GM19240 (cell line): ENCODE measurements around the gene VSTM2L.
"Not testable (repeated sequence)": the region's sequence is repeated elsewhere in the genome, so short reads cannot be mapped to it uniquely, and the experiment has no call there.

Experiments used
- DNase-seq: peaks from one replicate; pipeline ENCODE4 v3.0.0; 2011; ENCODE audit warnings: low spot score; ENCODE audit not compliant: insufficient read length

The VSTM2L gene

GRCh38 chr20:37902504-37903313 is at the start of gene VSTM2L:
TSS of gene VSTM2L (plus strand) at chr20:37903127. CDS start at chr20:37903351, 224 bp downstream.
- no peak for DNase-seq

- peak; percentile 58 for DNase-seq
Measured at GRCh38 chr20:37853823-37854375, 49.0 kb upstream of the VSTM2L start.

- not testable (repeated sequence) for DNase-seq
Measured at GRCh38 chr20:37856034-37856433, 46.9 kb upstream of the VSTM2L start.

DNA sequence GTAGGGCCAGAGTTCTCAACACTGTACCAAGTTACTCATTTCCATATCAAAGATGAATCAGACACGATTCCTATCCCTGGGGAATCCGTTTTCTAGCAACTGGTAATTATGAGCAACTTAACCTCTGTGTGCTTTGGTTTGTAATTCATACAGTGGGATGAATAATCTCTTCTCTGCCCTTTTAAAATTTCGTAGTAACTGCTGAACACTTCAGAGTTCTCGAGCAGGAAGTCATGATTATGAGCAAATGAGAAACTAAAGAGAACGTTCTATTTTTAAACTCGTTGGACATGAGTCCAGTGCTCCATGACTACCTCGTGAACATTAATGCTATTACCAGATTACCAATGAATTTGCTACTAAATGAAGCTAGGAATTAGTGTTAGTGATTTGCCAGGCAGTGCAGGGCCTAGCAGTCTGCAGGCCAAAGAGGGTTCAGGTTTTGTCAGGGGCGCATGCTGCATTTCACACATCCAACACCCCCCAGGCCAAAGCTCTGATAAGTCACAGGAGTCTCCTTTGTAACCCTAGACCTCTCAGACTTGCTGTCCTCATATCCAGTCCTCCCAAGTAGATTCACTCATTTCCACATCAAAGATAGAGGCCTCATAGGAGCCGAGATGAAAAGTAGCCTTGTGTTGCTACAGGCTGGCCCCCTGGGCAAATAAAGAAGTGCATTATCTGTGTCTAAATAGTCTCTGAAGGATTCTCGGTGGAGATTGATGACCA is 45.8 kb upstream of the VSTM2L start:
- DNase-seq, result no peak

GRCh38 chr20:37859406-37860171 is 43.3 kb upstream of the VSTM2L start:
- DNase-seq, result no peak

GRCh38 chr20:37863289-37863688 is 39.6 kb upstream of the VSTM2L start:
- DNase-seq, result no peak

GRCh38 chr20:37864298-37864697 is 38.6 kb upstream of the VSTM2L start:
- no peak for DNase-seq

DNA sequence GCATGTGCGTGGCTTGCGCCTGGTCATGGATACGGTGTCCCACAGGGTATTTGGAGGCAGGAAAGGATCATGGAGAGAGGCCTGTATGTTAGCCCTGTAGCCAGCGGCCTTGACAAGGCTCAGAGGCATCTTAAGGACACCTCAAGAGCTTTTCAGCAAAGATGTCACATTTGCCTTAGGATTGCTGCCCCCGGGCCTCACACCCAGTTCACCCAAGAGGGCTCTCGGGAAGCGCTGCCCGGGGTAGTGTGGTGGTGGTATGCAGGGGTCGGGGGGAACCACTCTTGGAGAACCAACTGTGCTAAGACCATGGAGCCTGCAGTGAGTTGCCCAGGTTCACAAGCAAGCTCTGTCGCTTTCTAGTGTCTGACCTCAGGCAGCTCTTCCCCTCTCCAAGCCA is 36.9 kb upstream of the VSTM2L start:
- no peak for DNase-seq

- no peak for DNase-seq
Measured at GRCh38 chr20:37867289-37868195, 35.4 kb upstream of the VSTM2L start.

GRCh38 chr20:37868851-37869333 is 34.0 kb upstream of the VSTM2L start:
- no peak for DNase-seq

GRCh38 chr20:37869334-37869861 is 33.5 kb upstream of the VSTM2L start:
- DNase-seq, result no peak

GRCh38 chr20:37870294-37870693 is 32.6 kb upstream of the VSTM2L start:
- no peak for DNase-seq

GRCh38 chr20:37871751-37872150 is 31.2 kb upstream of the VSTM2L start:
- DNase-seq, result no peak

DNA sequence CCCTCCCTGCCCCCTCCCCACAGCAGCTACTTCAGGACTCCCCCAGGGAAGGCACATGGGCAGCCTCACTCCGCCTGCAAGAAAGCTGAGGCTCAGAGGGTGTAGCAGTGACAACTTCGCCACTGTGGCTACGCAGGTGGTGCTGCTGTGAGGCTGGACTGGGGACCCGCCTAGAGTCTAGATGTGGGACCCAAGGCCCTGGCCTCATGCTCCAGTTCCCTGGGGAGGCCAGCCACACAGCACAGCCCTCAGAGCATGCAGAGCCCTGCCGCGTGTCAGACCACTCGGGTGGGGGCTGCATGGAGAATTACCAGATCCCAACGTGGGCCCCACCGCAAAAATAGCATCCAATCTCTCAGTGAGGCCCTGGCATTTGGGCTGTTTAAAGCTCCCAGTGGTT is 30.8 kb upstream of the VSTM2L start:
- no peak for DNase-seq

GRCh38 chr20:37873884-37874283 is 29.0 kb upstream of the VSTM2L start:
- no peak for DNase-seq

DNA sequence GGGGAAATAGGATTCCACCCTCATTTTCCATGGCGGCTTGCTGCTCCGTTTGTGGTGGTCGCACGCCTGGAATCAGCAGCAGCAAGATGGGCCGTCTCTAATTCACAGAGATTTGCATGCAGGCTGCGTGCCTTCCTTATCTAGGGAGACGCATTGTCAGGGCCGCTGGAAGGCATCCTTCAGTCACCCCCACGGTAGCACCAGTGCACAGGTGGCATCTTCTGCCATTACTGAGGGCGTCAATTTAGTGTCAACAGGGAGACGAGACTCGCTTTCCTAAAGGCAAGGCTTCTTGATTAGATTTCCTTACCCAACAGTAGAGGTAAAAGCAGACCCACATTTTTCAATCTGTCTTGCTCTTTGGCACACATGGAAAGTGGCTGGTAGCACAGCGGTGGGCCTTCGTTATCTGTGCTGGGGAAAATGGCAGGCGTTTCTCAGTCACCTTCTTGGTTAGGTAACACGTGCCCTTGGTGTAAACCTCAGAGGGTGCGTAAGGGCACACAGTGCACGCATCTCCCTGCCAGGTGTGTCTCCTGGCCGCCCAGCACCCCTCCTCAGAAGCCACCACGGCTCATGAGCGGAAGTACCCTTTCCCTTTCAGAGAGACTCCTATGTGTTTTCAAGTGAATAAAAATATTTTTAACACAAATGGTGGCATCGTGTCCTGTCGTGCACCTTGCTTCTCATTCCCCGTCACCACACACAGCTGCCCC is 27.3 kb upstream of the VSTM2L start:
- no peak for DNase-seq

DNA sequence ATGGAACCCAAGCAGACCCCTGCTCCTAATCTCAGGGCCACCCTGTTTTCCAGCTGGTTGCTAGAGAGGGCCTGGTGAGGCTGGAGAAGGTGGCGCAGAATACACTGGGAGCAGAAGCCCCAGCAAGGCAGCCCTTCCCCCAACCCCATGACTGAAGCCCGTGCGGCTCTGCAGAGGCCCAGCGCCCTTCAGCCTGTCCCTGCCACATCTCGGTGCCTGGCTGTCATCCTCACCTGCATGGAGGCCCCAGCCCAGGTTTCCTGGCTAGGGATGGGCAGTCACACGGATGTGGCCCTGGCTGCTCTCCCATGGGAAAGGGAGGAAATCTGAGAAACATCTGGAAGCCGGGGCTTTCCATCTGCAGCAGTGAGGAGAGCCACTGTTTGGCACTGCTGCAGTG is 26.1 kb upstream of the VSTM2L start:
- no peak for DNase-seq

DNA sequence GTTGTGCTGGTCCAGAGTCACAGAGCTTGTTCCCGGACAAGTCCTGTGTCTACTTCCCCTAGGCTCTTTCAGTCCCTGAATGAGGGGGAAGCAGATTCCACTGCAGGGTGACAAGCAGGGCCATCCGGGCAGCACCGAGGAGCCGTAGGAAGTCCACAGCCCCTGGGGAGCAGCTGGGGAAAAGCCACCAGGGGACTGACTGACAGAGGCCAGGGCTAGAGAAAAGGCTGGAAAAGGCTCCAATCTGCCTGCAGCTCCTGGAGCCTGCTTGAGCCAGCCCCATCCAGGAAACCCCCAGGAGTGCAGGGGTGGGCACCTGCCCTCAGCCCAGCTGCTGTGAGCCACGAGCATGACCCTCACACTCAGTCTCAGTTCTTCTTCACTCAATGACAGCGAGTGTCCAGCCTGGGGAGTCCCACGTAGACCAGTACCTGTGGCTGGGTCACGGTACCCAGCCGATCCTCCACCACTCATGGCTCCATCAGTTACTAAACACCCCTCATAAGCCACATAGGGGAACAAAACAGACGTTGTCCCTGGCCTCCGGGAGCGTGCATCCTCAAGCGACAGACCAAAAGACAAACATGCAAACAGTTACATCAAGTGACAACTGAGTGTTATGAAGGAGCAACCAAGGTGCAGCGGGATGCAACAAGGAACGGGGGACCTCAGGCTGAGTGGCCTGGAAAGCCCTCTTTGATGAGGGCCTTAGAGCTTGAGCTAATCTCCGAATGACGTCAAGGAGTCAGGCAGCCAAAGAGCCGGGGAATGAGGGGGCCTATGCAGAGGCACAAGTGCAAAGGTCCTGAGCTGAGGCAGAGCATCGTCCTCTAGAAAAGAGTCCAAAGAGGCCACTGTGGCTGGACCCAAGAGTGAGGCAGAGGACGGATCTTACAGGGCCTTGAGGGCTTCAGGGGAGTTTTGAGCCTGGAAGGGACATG is 24.8 kb upstream of the VSTM2L start:
- no peak for DNase-seq
